Upper lobe of left lung (tissue), 4 donors: ENCODE data around the gene RPL39.

Experiments used
- CTCF ChIP-seq, 6 experiments: fragments of 450-650 bp in 4 of 6; fragments of 200-600 bp in 2 of 6; sonication (generic) in 2 of 6; IDR thresholded peaks; one replicate each; pipeline ENCODE4 v1.5.1; 2016 to 2019; ENCODE audit warnings: antibody characterized with exemption in 6 of 6
- POLR2AphosphoS5 ChIP-seq, 2 donors: sonication (generic); formaldehyde crosslinking; IDR thresholded peaks; one replicate each; pipeline ENCODE4 v1.5.1; 2017; ENCODE audit warnings: antibody characterized with exemption in 2 of 2

GRCh38 chrX:119758731-119759247, 32.6 kb downstream of the RPL39 start:
- TF ChIP-seq CTCF (IDR thresholded peaks at IDR 0.05), result peak in 1 of 6 experiments; percentile 20
- no peak for TF ChIP-seq POLR2AphosphoS5 (IDR thresholded peaks at IDR 0.05)
